ENCODE data around the gene DMGDH.

DMGDH gene

DNA sequence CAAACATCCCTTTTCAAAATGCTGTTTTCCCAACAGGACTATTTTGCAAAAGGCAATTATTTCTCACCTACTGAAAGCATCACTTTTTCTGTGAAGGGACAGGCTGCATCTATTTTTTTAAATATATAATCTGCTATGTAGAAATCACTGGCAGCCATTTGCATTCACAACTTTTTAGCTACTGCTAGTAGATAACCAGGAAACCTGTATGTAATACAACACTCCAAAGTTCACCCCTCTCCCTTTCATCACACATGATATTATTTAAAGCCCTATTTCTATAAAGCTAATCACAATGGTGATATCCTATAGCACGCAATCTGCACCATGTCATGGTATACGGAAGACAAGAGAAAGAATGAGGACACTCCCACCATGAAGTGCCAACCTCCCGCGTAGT, 9.8 kb downstream of the DMGDH start:
- TF ChIP-seq, protein P1, sequence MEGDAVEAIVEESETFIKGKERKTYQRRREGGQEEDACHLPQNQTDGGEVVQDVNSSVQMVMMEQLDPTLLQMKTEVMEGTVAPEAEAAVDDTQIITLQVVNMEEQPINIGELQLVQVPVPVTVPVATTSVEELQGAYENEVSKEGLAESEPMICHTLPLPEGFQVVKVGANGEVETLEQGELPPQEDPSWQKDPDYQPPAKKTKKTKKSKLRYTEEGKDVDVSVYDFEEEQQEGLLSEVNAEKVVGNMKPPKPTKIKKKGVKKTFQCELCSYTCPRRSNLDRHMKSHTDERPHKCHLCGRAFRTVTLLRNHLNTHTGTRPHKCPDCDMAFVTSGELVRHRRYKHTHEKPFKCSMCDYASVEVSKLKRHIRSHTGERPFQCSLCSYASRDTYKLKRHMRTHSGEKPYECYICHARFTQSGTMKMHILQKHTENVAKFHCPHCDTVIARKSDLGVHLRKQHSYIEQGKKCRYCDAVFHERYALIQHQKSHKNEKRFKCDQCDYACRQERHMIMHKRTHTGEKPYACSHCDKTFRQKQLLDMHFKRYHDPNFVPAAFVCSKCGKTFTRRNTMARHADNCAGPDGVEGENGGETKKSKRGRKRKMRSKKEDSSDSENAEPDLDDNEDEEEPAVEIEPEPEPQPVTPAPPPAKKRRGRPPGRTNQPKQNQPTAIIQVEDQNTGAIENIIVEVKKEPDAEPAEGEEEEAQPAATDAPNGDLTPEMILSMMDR (IDR thresholded peaks at IDR 0.05), result no peak

DNA sequence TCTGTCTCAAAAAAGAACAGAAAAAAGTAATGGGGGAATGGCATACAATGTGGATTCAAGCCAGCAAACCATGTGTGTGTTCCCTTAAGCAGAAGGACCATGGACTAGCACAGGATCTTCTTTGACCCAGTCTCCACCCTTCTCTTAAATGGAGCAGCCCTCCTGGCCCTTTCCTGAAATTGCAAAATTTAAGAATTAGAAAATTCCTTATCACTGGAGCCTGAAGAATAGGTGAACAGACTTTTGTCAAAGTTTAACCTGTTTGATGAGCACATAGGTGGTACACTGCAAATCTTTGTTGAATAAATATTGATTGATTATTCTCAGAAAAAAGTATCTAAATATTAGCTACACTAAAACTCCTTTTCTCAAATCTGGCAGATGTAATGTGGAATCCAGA, 12.6 kb downstream of the DMGDH start:
- TF ChIP-seq, protein P1 (IDR thresholded peaks at IDR 0.05), result no peak

DNA sequence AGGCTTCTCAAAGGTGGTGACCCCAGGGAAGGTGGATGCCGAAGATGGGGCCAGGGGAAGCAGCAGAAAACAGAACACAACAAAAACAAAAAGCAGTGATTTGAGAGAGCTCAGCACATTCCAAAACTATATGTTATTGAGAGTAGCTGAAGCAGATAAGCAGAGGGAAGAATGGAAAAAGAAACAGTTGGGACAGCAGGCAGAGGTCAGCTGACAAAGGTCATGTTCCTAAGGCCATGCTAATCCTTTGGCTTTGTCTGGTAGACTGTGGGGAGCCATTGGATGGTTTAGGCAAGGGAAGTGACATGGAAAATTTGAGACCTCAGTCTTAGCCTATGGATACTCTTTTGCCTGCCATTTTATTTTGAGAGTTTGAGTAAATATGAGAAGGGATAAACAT, 14.5 kb downstream of the DMGDH start:
- TF ChIP-seq, protein P1 (IDR thresholded peaks at IDR 0.05), result no peak

DNA sequence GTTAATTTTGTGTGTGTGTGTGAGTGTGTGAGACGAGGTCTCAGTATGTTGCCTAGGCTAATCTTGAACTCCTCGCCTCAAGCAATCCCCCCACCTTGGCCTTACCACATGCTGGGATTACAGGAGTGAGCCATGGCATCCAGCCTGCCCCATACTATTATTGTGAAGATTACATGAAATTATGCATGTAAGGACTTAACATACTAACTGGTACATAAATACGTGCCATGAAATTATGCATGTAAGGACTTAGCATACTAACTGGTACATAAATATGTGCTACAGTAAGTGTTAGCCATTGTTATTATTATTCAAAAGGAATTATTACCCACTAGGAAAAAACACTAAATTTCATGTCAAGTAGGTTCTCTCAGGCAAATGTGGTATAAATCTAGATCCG, 16.2 kb downstream of the DMGDH start:
- TF ChIP-seq, protein P1 (IDR thresholded peaks at IDR 0.05), result no peak

DNA sequence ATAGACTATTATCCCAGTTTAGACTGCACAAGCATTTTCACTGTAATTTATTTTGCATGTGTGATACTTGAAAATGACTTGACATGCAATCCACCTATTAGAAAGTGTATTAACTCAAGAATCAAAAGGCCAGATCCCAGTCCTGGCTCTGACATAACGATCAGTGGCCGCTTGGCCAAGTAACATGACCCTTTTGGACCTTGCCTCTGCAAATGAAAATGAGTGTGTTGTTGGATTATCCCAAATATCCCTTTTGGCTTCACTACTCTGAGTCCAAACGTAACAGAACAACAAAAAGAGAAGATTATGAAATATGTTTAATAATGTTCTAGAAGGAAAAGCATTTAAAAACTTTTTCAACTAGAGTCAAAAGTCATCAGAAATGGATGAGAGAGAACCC, 19.0 kb downstream of the DMGDH start:
- TF ChIP-seq, protein P1 (IDR thresholded peaks at IDR 0.05), result no peak

DNA sequence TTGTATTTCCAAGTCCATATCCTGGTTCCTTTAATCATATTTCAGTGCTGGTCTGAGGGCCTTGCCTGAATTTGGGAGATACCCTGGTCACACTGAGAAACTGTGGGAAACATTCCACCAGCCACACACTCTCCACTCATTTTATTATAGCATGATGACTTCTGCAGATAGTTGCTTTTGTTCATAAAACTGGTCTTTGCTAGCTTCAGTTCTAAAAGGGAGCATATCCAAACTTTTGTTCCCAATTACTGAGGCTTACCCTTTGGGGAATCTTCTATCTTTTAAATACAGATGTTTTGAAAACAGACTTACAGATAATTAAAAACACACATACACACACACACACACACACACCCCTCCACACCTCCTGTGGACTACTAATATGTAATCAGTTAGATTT, 21.0 kb downstream of the DMGDH start:
- TF ChIP-seq, protein P1 (IDR thresholded peaks at IDR 0.05), result no peak

DNA sequence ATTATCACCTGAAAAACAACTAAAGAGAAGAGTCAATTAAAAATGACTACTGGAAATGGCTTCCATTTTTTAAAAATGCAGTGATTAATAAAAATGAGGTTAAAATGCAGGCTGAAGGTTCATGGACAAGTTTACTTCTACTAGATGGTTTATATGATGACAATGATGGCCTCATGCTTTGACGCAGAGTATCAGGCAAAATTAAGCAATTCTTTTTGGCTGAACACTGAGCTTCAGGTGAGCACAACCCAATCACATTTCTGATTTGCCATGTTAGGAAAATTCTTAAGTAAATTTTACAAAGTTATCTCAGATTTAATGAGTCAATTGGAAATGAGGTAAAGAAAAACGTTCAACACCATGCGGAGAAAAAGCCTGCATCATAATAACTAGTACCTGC, 22.3 kb downstream of the DMGDH start:
- TF ChIP-seq, protein P1 (IDR thresholded peaks at IDR 0.05), result no peak

DNA sequence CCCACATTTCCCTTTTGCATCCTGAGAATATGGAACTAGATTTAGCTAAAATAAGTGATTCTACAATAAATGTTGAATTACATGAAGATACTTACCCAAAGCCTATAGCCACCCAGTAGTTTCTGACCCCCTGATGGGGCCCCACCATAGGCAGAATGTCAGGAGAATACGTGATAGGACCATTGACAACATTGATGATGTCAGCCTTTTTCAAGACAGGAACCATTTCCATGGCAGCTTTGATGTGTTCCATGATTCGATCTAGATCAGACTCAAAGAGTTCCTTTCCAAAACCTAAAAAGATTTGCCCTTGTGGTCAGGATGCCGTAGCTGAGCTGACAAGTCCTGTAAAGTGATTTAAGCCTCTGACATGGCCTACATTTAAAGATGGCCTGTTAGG, 27.3 kb downstream of the DMGDH start:
- TF ChIP-seq, protein P1 (IDR thresholded peaks at IDR 0.05), result no peak
